NCI-H1694 (cell line): Measurements from ENCODE around the gene ITGA2.
"Not testable (repeated sequence)": the region's sequence is repeated elsewhere in the genome, so short reads cannot be mapped to it uniquely, and the experiment has no call there.

ENCODE experiments used
- DNase-seq: peaks from one replicate; lab custom pipeline; 2025; lab: John Stamatoyannopoulos, UW

The ITGA2 gene

GRCh38 chr5:53099546-53099945, 110.4 kb downstream of the ITGA2 start:
- no peak for DNase-seq

- DNase-seq = no peak
Measured at GRCh38 chr5:53100606-53101005, 111.5 kb downstream of the ITGA2 start.

DNA sequence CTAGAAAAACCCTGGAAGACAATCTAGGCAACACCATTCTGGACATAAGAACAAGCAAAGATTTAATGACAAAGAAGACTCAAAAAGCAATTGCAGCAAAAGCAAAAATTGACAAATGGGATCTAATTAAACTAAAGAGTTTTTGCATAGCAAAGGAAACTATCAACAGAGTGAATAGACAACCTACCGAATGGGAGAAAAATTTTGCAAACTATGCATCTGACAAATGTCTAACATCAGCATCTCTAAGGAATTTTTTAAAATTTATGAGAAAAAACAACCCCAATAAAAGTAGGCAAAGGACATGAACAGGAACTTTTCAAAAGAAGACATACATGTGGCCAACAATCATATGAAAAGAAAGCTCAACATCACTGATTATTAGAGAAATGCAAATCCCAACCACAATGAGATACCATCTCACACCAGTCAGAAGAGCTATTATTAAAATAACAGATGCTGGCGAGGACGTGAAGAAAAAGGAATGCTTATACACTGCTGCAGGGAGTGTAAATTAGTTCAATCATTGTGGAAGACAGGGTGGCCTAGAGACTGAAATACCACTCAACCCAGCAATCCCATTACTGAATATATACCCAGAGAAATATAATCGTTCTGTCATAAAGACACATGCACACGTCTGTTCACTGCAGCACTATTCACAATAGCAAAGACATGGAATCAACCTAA, 116.6 kb downstream of the ITGA2 start:
- no peak for DNase-seq

- DNase-seq = no peak
Measured at GRCh38 chr5:53109056-53109442, 119.9 kb downstream of the ITGA2 start.

DNA sequence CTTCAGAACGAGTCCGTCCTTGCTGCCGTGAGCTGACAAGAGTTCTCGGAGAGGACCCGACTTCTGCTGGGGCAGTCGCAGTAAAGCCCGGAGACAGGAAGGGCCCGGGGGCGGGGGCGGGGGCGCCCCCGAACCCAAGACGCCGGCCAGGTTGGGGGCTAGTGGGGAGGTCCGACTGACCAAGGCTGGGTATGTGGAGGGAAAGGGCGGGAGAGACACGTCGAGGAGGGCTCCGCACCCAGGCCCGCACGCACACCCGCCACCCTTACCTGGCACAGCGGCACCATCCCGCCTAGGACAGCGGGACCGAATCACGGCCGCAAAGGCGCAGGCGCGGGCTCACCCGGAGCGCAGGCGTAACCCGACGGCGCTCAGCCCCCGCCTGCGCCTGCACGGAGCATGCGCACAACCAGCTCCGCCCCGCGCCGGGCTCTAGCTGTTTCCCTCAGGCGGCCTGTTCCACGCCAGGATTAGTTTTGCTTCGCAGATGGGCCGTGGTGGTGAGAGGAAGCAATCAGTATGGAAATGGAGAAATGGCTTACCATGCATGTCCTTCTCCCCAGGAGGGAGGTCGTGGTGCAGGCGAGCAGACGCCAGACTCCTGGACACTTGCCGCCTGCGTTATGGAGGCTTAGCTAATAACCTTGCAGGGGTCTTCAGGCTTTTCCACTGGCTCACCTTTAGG, 120.4 kb downstream of the ITGA2 start, which contains the start of gene MOCS2:
Gene MOCS2, minus strand, starts transcription at position 315 of the 685 bp plus-strand sequence. CDS start 2,583 bp downstream, outside the sequence.
- DNase-seq = peak; percentile 85

DNA sequence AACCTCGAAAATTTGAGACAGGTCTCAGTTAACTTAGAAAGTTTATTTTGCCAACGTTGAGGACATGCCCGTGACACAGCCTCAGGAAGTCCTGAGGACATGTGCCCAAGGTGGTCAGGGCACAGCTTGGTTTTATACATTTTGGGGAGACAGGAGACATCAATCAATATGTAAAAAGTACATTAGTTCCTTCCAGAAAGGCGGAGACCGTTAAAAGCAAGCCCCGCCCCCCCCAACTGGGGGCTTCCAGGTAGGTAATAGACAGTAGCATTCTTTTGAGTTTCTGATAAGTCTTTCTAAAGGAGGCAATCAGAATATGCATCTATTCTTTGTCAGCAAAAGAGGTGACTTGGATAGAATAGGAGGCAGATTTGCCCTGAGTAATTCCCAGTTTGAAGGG, 121.0 kb downstream of the ITGA2 start:
- DNase-seq = no peak

- DNase-seq = no peak
Measured at GRCh38 chr5:53111139-53111538, 122.0 kb downstream of the ITGA2 start.

DNA sequence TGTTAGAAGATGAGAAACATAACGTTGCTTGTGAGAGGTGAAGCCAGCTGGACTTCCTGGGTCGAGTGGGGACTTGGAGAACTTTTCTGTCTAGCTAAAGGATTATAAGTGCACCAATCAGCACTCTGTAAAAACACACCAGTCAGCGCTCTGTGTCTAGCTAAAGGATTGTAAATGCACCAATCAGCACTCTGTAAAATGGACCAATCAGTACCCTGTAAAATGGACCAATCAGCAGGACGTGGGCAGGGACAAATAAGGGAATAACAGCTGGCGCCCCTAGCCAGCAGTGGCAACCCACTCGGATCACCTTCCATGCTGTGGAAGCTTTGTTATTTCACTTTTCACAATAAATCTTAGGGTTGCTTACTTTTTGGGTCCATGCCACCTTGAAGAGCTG, 123.2 kb downstream of the ITGA2 start:
- DNase-seq = not testable (repeated sequence)

DNA sequence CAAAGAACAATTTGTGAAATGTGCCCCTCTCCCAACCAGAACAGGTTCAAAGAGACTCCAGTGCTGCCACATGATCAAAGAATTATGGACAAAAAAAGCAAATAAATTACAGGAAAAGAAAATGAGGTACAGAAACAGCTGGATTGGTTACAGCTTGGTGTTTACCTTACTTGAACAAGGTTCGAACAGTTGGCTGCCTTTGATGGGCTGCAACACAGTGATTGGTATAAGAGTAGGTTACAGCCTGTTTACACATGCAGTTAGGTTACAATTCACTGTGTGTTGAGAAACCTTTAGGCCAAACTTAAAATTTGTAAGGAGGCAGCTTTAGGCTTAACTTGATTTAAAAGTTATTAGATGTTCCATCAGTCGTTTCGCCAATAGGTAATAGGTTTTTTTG, 123.8 kb downstream of the ITGA2 start:
- DNase-seq = no peak

GRCh38 chr5:53113947-53114346, 124.8 kb downstream of the ITGA2 start:
- no peak for DNase-seq

DNA sequence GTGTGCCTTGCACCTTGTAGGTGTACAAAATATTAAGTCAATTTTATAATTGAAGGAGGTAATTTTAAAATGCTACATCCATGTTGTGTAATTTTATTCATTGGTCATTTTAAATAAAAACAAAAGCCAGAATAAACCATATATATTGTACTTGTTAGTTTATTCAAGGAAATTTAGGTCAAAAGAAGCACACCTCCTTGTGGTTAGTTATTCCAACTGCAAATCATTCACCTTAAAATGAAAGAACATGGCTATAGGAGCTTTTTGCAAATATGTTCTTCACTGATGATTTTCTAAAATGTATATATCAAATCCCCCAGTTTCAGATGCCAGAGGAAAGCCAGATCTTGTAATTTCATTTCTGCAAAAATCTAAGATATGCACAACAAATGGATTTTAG, 125.8 kb downstream of the ITGA2 start:
- DNase-seq = no peak

DNA sequence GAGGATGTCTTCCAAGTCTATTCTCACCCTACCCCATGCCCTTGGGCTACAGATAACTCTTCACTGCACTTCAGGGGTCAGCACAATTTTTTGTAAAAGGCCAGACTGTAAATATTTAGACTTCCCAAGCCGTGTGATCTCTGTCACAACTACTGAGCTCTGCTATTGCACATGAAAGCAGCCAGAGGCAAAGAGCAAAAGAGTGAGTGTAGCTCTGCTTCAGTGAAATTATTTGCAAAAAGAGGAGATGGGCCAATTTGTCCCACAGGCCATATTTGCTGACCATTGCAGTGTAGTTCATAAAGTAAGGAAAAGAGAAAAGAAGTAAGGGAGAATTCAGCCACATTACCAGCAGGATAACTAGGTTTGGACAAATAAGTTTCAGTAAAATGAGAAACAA, 127.4 kb downstream of the ITGA2 start:
- no peak for DNase-seq

DNA sequence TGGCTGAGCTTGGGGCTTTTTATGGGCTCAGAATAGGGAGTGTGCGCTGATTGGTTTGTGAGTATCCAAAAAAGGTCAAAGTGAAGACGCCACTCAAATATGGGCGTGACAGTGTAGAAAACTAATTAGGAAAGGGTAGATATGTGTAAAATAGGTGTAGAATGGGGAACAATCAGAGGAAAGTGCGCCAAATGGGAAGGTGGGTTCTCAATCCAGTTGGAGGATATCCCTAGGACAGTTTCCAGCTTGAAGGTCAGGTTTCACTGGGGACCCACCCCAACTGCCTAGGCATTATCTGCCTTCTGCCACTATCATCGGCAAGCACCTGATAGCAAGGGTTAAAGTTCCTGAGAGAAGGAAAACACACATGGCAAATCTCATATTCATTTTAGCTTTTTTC, 129.7 kb downstream of the ITGA2 start:
- no peak for DNase-seq

DNA sequence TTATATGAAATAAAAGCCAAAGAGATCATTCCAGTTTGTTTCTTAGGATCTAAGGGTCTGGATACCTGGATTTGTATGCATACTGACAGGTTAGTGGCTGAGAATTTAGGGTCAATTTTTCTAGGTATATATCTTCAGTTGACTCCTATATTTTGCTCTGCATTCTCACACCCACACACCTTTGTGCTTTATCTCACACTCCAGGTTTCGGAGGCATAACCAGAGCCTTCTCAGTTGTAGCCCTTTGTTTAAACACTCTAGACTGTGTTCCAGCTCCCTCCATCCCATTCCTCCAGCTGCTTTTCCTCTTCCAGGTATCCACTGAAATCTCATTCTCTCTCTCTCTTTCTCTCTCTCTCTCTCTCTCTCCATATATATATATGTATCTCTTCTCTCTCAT, 131.0 kb downstream of the ITGA2 start:
- no peak for DNase-seq

DNA sequence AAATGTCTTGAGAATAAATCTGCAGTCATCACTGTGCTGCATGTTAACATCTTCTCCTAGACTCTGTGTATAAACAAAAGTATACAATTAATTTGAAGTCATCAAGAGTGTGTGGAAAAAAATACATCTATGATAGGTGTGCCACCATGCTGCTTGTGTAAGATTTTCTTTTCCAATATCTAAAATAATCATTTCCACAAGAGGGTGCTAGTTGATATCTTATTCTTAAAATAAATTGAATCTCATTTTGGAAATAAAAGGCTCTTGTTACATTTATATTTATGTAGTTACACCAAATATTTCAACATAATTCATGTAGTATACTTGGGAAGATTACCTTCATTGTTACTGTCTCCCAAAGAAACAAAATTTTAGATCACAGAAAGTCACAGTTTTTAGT, 134.6 kb downstream of the ITGA2 start:
- peak; percentile 32 for DNase-seq

- DNase-seq = no peak
Measured at GRCh38 chr5:53126521-53126920, 137.4 kb downstream of the ITGA2 start.

- DNase-seq = no peak
Measured at GRCh38 chr5:53127107-53127506, 138.0 kb downstream of the ITGA2 start.

DNA sequence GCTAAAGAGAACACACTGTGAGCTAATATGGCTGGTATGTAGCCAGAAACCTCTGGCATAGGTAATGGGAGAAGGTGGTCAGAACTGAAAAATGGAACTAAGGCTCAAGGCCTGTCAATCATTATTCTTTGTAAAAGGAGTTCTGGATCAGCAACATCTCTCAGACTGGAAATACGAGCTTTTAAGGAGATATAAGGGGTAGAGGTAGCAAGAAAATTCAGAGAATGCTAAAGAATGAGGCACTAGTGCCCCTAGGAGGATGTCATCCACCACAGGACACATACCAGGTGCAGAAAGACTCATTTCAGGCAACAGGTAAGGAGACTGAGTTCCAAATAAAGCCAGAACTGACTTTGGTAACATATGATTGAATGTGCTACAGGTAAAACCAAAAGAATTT, 139.3 kb downstream of the ITGA2 start:
- DNase-seq = no peak

GRCh38 chr5:53130266-53130665, 141.1 kb downstream of the ITGA2 start:
- no peak for DNase-seq

DNA sequence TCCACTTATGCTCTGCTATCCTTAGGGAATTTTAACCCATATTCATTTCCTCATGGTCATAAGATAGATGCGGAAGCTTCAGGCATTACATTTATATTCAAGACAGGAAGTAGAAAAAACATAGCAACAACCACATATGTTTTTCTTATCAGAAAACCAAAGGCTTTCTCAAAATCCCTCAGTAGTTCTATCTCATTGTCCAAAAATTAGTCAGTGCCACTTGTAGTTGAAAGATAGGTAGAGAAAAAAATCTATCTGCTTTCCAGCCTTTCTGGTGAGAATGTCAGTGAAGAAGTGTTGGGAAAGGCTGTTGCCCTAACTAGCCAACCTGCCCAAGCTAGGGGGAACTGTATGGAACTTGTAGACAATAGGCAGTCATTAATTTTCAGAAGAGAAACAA, 143.9 kb downstream of the ITGA2 start:
- no peak for DNase-seq
